Spleen (tissue), 7 donors: ENCODE data around the gene STK11IP.

Source experiments
- POLR2A ChIP-seq, 3 donors: fragments of 450-650 bp; IDR thresholded peaks; one replicate each; pipeline ENCODE4 v1.5.1; 2017; ENCODE audit warnings: antibody characterized with exemption in 3 of 3, mild to moderate bottlenecking in 1 of 3
- POLR2AphosphoS5 ChIP-seq, 3 donors: sonication (generic); formaldehyde crosslinking; IDR thresholded peaks; one replicate each; pipeline ENCODE4 v1.5.1; 2017; ENCODE audit warnings: antibody characterized with exemption in 3 of 3
- TF ChIP-seq, protein P1 (sequence below), 11 experiments: fragments of 200-600 bp in 7 of 11; fragments of 450-650 bp in 4 of 11; sonication (generic) in 4 of 11; IDR thresholded peaks in 8 of 11; conservative IDR thresholded peaks in 3 of 11; 1 replicate in 7 of 11; 2 replicates in 4 of 11; pipeline versions ENCODE4 v1.4.0 to v1.8.0; 2016 to 2021; ENCODE audit warnings: antibody characterized with exemption in 11 of 11, inconsistent platforms in 4 of 11, mild to moderate bottlenecking in 1 of 11
- donor health status: DM: no; HTN: no; CAD: no; lungs with moderate emphysema.
- donor health status: DM: no; HTN: no; CAD: no.
- donor health status: DM: no; HTN: no; CAD: no.

GRCh38 chr2:219638948-219639755 lies 41.5 kb downstream of the STK11IP start:
- TF ChIP-seq POLR2AphosphoS5 (IDR thresholded peaks at IDR 0.05) (no peak), POLR2A (IDR thresholded peaks at IDR 0.05) (no peak)
- TF ChIP-seq, protein P1, sequence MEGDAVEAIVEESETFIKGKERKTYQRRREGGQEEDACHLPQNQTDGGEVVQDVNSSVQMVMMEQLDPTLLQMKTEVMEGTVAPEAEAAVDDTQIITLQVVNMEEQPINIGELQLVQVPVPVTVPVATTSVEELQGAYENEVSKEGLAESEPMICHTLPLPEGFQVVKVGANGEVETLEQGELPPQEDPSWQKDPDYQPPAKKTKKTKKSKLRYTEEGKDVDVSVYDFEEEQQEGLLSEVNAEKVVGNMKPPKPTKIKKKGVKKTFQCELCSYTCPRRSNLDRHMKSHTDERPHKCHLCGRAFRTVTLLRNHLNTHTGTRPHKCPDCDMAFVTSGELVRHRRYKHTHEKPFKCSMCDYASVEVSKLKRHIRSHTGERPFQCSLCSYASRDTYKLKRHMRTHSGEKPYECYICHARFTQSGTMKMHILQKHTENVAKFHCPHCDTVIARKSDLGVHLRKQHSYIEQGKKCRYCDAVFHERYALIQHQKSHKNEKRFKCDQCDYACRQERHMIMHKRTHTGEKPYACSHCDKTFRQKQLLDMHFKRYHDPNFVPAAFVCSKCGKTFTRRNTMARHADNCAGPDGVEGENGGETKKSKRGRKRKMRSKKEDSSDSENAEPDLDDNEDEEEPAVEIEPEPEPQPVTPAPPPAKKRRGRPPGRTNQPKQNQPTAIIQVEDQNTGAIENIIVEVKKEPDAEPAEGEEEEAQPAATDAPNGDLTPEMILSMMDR (IDR thresholded peaks at IDR 0.05 in 8 of 11, conservative IDR thresholded peaks at IDR 0.05 in 3 of 11), result no peak
